Prostate gland (tissue), 2 donors: ENCODE data around the gene DRD3. TPM values are rescaled to one million over a fixed set of nuclear protein-coding genes. Genes with fewer than 3 reads are reported as not detected.

Experiments used
- DNase-seq: peaks from one replicate; pipeline ENCODE4 v3.0.0-alpha.2; 2019; ENCODE audit warnings: low spot score
- H3K27ac ChIP-seq, 2 donors: fragments of 200-600 bp; sonication (generic); 2 replicates each; pipeline ENCODE4 v1.5.1; 2017 to 2019
- H3K27me3 ChIP-seq: fragments of 200-600 bp; sonication (generic); replicated peaks from 2 replicates; pipeline ENCODE4 v1.5.1; 2019; ENCODE audit not compliant: insufficient read depth
- H3K36me3 ChIP-seq, 2 donors: fragments of 200-600 bp; sonication (generic); 1 replicate in 1 of 2; 2 replicates in 1 of 2; pipeline versions ENCODE4 v1.5.1 to v1.8.1; 2017 to 2019
- H3K4me1 ChIP-seq: fragments of 200-600 bp; sonication (generic); replicated peaks from 2 replicates; pipeline ENCODE4 v1.5.1; 2019
- H3K4me3 ChIP-seq, 2 donors: fragments of 200-600 bp; sonication (generic); 2 replicates each; pipeline ENCODE4 v1.5.1; 2017 to 2019
- H3K9me3 ChIP-seq: fragments of 200-600 bp; sonication (generic); 2 replicates; pipeline ENCODE4 v1.5.1; 2017
- POLR2A ChIP-seq: fragments of 450-650 bp; IDR thresholded peaks from one replicate; pipeline ENCODE4 v1.6.1; 2016; ENCODE audit warnings: antibody characterized with exemption, mild to moderate bottlenecking
- POLR2AphosphoS5 ChIP-seq: sonication (generic); formaldehyde crosslinking; IDR thresholded peaks from one replicate; pipeline ENCODE4 v1.6.1; 2017; ENCODE audit warnings: antibody characterized with exemption
- WGBS: methylation state at CpG from one replicate; pipeline ENCODE4 v1.1.5; 2018; 5-methylcytosine and 5-hydroxymethylcytosine counted together
- intact Hi-C: fragments of 100-400 bp; cut with DNase I; formaldehyde crosslinking; loops from one replicate; pipeline ENCODE4 v1.14.2; 2022
- total RNA-seq, 2 donors: library from RNA; depleted of rRNA; stranded (reverse); fragments of >200 nt; gene quantifications; one replicate each; pipeline ENCODE4 v1.1.0, GENCODE V29; 2016
- TF ChIP-seq, protein P1 (sequence below), 4 experiments: fragments of 200-600 bp in 2 of 4; fragments of 450-650 bp in 2 of 4; sonication (generic) in 2 of 4; IDR thresholded peaks; 1 replicate in 3 of 4; 2 replicates in 1 of 4; pipeline ENCODE4 v1.5.1; 2016 to 2019; ENCODE audit warnings: antibody characterized with exemption in 4 of 4, mild to moderate bottlenecking in 2 of 4, moderate library complexity in 2 of 4

Gene DRD3
- total RNA-seq, 2 donors from 2014 or later: not detected

DNA sequence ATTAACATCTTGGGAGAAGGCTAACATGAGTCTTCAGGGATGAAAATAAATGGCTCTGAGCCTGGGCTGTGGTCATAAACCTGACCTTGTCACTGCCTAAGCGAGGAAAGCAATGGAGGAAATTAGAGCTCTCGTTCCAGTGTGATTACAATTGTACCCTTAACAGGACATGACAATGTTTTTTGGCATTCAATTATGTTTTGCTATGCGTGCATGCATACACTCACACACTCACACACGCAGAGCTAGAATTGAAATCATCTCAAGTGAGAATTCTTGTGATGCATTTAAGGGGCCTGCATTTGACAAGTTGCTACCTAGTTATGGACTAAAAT is 34.4 kb upstream of the DRD3 start:
- peaks cover 2% of the 10 kb centered on the region for H3K27me3 ChIP-seq
- intact Hi-C loops: no loop called here
- no peaks in the 10 kb centered on the region for H3K36me3 ChIP-seq
- H3K4me1 ChIP-seq: no peaks in the 10 kb centered on the region
- H3K27ac ChIP-seq: no peak overlapping the region
- H3K9me3 ChIP-seq: no peaks in the 10 kb centered on the region
- TF ChIP-seq, protein P1, sequence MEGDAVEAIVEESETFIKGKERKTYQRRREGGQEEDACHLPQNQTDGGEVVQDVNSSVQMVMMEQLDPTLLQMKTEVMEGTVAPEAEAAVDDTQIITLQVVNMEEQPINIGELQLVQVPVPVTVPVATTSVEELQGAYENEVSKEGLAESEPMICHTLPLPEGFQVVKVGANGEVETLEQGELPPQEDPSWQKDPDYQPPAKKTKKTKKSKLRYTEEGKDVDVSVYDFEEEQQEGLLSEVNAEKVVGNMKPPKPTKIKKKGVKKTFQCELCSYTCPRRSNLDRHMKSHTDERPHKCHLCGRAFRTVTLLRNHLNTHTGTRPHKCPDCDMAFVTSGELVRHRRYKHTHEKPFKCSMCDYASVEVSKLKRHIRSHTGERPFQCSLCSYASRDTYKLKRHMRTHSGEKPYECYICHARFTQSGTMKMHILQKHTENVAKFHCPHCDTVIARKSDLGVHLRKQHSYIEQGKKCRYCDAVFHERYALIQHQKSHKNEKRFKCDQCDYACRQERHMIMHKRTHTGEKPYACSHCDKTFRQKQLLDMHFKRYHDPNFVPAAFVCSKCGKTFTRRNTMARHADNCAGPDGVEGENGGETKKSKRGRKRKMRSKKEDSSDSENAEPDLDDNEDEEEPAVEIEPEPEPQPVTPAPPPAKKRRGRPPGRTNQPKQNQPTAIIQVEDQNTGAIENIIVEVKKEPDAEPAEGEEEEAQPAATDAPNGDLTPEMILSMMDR (IDR thresholded peaks at IDR 0.05): no peak
- TF ChIP-seq POLR2AphosphoS5 (no peak), POLR2A (no peak)
- H3K4me3 ChIP-seq: no peak overlapping the region
- DNase-seq: no peak
- WGBS: 58% methylated on average over 4 of the region's 4 CpGs

DNA sequence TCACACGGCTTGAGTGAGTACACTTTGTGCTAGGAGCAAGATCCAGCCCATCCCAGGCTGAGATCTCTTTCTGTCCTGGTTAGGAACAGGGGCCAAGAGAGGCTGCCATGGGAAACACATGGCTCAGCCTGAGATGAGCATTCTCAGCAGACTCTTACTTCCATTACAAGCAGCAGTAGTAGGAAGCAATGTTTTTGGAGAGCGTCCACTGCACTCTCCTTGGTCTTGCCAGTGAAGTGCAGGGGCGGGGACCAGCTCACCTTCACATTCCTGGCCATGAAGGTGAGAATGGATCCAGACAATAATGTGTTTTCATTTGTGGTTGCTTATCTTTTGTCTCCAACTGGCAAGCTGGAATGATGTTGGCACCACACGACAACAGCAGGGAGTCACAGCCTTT is 33.8 kb upstream of the DRD3 start:
- no peak for DNase-seq
- H3K27me3 ChIP-seq: peaks cover 2% of the 10 kb centered on the region
- 44% methylated on average over 4 of the region's 4 CpGs for WGBS
- no peak overlapping the region for H3K4me3 ChIP-seq
- no peaks in the 10 kb centered on the region for H3K9me3 ChIP-seq
- TF ChIP-seq POLR2A: no peak
- TF ChIP-seq, protein P1 (IDR thresholded peaks at IDR 0.05): no peak
- no peak for TF ChIP-seq POLR2AphosphoS5
- H3K27ac ChIP-seq: no peak overlapping the region
- H3K36me3 ChIP-seq: no peaks in the 10 kb centered on the region
- intact Hi-C loops: no loop called here
- H3K4me1 ChIP-seq: no peaks in the 10 kb centered on the region

DNA sequence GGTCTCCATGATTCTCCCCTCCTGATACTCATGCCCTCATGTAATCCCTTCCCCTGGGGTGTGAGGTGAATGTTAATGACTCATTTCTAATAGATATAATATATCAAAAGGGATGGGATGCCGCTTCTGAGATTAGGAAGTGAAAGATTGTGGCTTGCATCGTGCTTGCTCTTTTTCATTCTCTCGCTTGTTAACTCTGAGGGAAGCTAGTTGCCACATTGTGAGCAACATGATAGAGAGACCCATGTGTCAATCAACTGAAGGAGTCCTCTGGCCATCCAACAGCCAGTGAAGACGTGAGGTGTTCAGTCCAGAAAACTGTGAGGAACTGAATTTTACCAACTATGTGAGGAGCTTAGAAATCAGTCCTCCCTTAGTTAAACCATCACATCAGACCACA is 28.9 kb upstream of the DRD3 start:
- Histone ChIP-seq H3K27me3 (no peaks in the 10 kb centered on the region), H3K27ac (no peak overlapping the region), H3K4me1 (no peaks in the 10 kb centered on the region), H3K9me3 (no peaks in the 10 kb centered on the region), H3K36me3 (no peaks in the 10 kb centered on the region), H3K4me3 (no peak overlapping the region)
- TF ChIP-seq POLR2A (no peak), POLR2AphosphoS5 (no peak)
- TF ChIP-seq, protein P1 (IDR thresholded peaks at IDR 0.05): no peak
- no peak for DNase-seq
- intact Hi-C loops: no loop called here
- WGBS: 88% methylated on average over 4 of the region's 4 CpGs

DNA sequence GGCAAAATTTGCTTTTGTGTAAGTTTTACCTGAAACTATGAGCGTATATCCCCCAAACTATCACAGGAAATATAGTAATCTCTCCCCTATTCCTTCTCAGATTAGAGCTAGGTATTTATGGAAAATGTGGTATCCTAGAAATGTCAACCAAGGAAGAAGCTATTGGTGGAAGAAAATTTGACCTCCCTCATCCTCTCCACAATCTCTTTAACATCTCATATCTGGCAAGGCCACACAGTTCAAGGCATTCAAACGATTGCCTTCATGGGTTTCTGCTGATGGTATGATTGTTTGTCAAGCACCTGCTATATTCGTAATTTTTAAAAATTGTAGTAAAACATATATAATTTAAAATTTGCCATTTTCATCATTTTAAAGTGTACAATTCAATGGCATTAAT is 27.5 kb upstream of the DRD3 start:
- no peak overlapping the region for H3K4me3 ChIP-seq
- intact Hi-C loops: no loop called here
- 90% methylated on average over 3 of the region's 3 CpGs for WGBS
- no peaks in the 10 kb centered on the region for H3K27me3 ChIP-seq
- H3K4me1 ChIP-seq: no peaks in the 10 kb centered on the region
- no peaks in the 10 kb centered on the region for H3K36me3 ChIP-seq
- no peak overlapping the region for H3K27ac ChIP-seq
- DNase-seq: no peak
- TF ChIP-seq POLR2A (no peak), POLR2AphosphoS5 (no peak)
- TF ChIP-seq, protein P1 (IDR thresholded peaks at IDR 0.05): no peak
- H3K9me3 ChIP-seq: no peaks in the 10 kb centered on the region

DNA sequence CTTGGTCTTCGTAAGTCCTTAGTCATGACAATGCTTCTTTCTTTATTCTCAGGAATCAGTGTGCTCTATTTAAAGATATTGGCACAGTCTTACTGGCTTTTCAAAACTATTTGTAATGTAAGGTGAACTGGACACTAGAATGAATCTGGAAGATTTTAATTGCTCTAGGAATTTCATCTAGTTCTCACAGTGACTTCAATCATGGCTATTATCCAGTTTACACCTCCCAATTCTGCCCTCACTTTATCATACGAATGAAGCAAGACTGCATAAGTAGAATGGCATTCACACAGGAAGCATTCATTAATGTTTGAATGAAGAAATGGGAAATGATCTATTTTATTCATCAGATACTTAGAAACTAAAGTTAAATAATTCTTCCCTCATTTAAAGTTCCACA is 26.7 kb upstream of the DRD3 start:
- TF ChIP-seq POLR2AphosphoS5 (no peak), POLR2A (no peak)
- TF ChIP-seq, protein P1 (IDR thresholded peaks at IDR 0.05): no peak
- no peaks in the 10 kb centered on the region for H3K27me3 ChIP-seq
- H3K4me3 ChIP-seq: no peak overlapping the region
- intact Hi-C loops: no loop called here
- no peak for DNase-seq
- H3K36me3 ChIP-seq: no peaks in the 10 kb centered on the region
- 73% methylated on average over 2 of the region's 2 CpGs for WGBS
- H3K4me1 ChIP-seq: no peaks in the 10 kb centered on the region
- H3K27ac ChIP-seq: no peak overlapping the region
- H3K9me3 ChIP-seq: no peaks in the 10 kb centered on the region
